ENCODE data around the gene GPC6.

GPC6 gene

GRCh38 chr13:93228643-93228937 lies 2.0 kb downstream of the GPC6 start:
- Histone ChIP-seq H3K4me3 (ENCODE audit: low read length, poor library complexity, severe bottlenecking) (no peak overlapping the region), H3K4me2 (ENCODE audit: low read depth, low read length, poor library complexity, severe bottlenecking) (no peak overlapping the region), H3K79me2 (ENCODE audit: insufficient read depth, low read length) (no peaks in the 10 kb centered on the region), H3K27me3 (ENCODE audit: insufficient read depth, low read length, poor library complexity, severe bottlenecking) (no peaks in the 10 kb centered on the region), H3K9ac (ENCODE audit: low read depth, low read length, poor library complexity, severe bottlenecking) (no peak overlapping the region), H3F3A (ENCODE audit: low read depth) (no peaks in the 10 kb centered on the region), H3K9me2 (replicated peaks; ENCODE audit: low read depth, low read length) (no peaks in the 10 kb centered on the region), H2AFZ (ENCODE audit: low read length) (no peak overlapping the region), H4K20me1 (ENCODE audit: insufficient read depth, low read length, poor library complexity, severe bottlenecking) (no peaks in the 10 kb centered on the region), H3K4me1 (ENCODE audit: insufficient read depth, low read length, poor library complexity, severe bottlenecking) (no peaks in the 10 kb centered on the region), H3K36me3 (ENCODE audit: insufficient read depth, low read length) (no peaks in the 10 kb centered on the region), H3K9me3 (ENCODE audit: insufficient read depth, low read depth, low read length) (no peaks in the 10 kb centered on the region)
- TF ChIP-seq EZH2phosphoT487 (IDR thresholded peaks at IDR 0.05; ENCODE audit: borderline replicate concordance) (no peak), CTCF (conservative IDR thresholded peaks at IDR 0.05; ENCODE audit: low read length) (no peak)

- no peaks in the 10 kb centered on the region for H3K27me3 ChIP-seq (ENCODE audit: insufficient read depth, low read length, poor library complexity, severe bottlenecking)
- no peaks in the 10 kb centered on the region for H3F3A ChIP-seq (ENCODE audit: low read depth)
- H3K9ac ChIP-seq (ENCODE audit: low read depth, low read length, poor library complexity, severe bottlenecking): no peak overlapping the region
- H3K9me2 ChIP-seq (replicated peaks; ENCODE audit: low read depth, low read length): no peaks in the 10 kb centered on the region
- H4K20me1 ChIP-seq (ENCODE audit: insufficient read depth, low read length, poor library complexity, severe bottlenecking): no peaks in the 10 kb centered on the region
- no peaks in the 10 kb centered on the region for H3K79me2 ChIP-seq (ENCODE audit: insufficient read depth, low read length)
- H3K9me3 ChIP-seq (ENCODE audit: insufficient read depth, low read depth, low read length): no peaks in the 10 kb centered on the region
- TF ChIP-seq CTCF (conservative IDR thresholded peaks at IDR 0.05; ENCODE audit: low read length) (no peak), EZH2phosphoT487 (IDR thresholded peaks at IDR 0.05; ENCODE audit: borderline replicate concordance) (no peak)
- H3K4me3 ChIP-seq (ENCODE audit: low read length, poor library complexity, severe bottlenecking): no peak overlapping the region
- no peak overlapping the region for H2AFZ ChIP-seq (ENCODE audit: low read length)
- H3K4me1 ChIP-seq (ENCODE audit: insufficient read depth, low read length, poor library complexity, severe bottlenecking): no peaks in the 10 kb centered on the region
- H3K36me3 ChIP-seq (ENCODE audit: insufficient read depth, low read length): no peaks in the 10 kb centered on the region
- H3K4me2 ChIP-seq (ENCODE audit: low read depth, low read length, poor library complexity, severe bottlenecking): no peak overlapping the region
Observed at GRCh38 chr13:93230261-93230855, 3.8 kb downstream of the GPC6 start.

GRCh38 chr13:93231867-93232266 lies 5.3 kb downstream of the GPC6 start:
- no peaks in the 10 kb centered on the region for H3F3A ChIP-seq (ENCODE audit: low read depth)
- TF ChIP-seq CTCF (conservative IDR thresholded peaks at IDR 0.05; ENCODE audit: low read length) (no peak), EZH2phosphoT487 (IDR thresholded peaks at IDR 0.05; ENCODE audit: borderline replicate concordance) (no peak)
- H3K9me2 ChIP-seq (replicated peaks; ENCODE audit: low read depth, low read length): no peaks in the 10 kb centered on the region
- no peak overlapping the region for H3K9ac ChIP-seq (ENCODE audit: low read depth, low read length, poor library complexity, severe bottlenecking)
- H3K4me2 ChIP-seq (ENCODE audit: low read depth, low read length, poor library complexity, severe bottlenecking): no peak overlapping the region
- no peaks in the 10 kb centered on the region for H3K9me3 ChIP-seq (ENCODE audit: insufficient read depth, low read depth, low read length)
- no peaks in the 10 kb centered on the region for H3K36me3 ChIP-seq (ENCODE audit: insufficient read depth, low read length)
- H3K79me2 ChIP-seq (ENCODE audit: insufficient read depth, low read length): no peaks in the 10 kb centered on the region
- no peaks in the 10 kb centered on the region for H4K20me1 ChIP-seq (ENCODE audit: insufficient read depth, low read length, poor library complexity, severe bottlenecking)
- H3K4me3 ChIP-seq (ENCODE audit: low read length, poor library complexity, severe bottlenecking): no peak overlapping the region
- no peak overlapping the region for H2AFZ ChIP-seq (ENCODE audit: low read length)
- H3K4me1 ChIP-seq (ENCODE audit: insufficient read depth, low read length, poor library complexity, severe bottlenecking): no peaks in the 10 kb centered on the region
- H3K27me3 ChIP-seq (ENCODE audit: insufficient read depth, low read length, poor library complexity, severe bottlenecking): no peaks in the 10 kb centered on the region
